ENCODE results near the gene SDK1. TPM values are rescaled to one million over a fixed set of nuclear protein-coding genes. Genes with fewer than 3 reads are reported as not detected.

Gene SDK1
- total RNA-seq, 4 donors from 2014 or later, result 1.2 to 1.8 (median 1.5) TPM

- Histone ChIP-seq H3K4me3 (no peak overlapping the region), H3K36me3 (no peaks in the 10 kb centered on the region), H3K27ac (no peak overlapping the region), H3K27me3 (peaks cover 0 to 6% (median 6%) of the 10 kb centered on the region in 3 donors), H3K4me1 (no peaks in the 10 kb centered on the region), H3K9me3 (no peaks in the 10 kb centered on the region)
- ATAC-seq (peak in 1 of 2 donors; percentile 23), DNase-seq (no peak)
- TF ChIP-seq POLR2A (IDR thresholded peaks at IDR 0.05), result no peak
- TF ChIP-seq CTCF (IDR thresholded peaks at IDR 0.05 in 4 of 5, conservative IDR thresholded peaks at IDR 0.05 in 1 of 5), result no peak
- in situ Hi-C loops (cut with MboI; ENCODE audit: low sequenced_read_pairs in 4 of 4), result no loop called here
- intact Hi-C loops (cut with DNase I; ENCODE audit: low total_unique reads), result no loop called here
These were observed 843.9 kb downstream of the SDK1 start for GRCh38 chr7:4144811-4145510.

GRCh38 chr7:4145576-4145975 lies 844.5 kb downstream of the SDK1 start:
- no peak for ATAC-seq
- intact Hi-C loops (cut with DNase I; ENCODE audit: low total_unique reads), result no loop called here

GRCh38 chr7:4147926-4148620 lies 847.0 kb downstream of the SDK1 start:
- TF ChIP-seq CTCF (IDR thresholded peaks at IDR 0.05 in 4 of 5, conservative IDR thresholded peaks at IDR 0.05 in 1 of 5) (no peak), POLR2A (IDR thresholded peaks at IDR 0.05) (no peak)
- Histone ChIP-seq H3K27me3 (peaks cover 0 to 6% (median 6%) of the 10 kb centered on the region in 3 donors), H3K9me3 (no peaks in the 10 kb centered on the region), H3K36me3 (no peaks in the 10 kb centered on the region), H3K27ac (no peak overlapping the region), H3K4me1 (peaks cover 4 to 12% of the 10 kb centered on the region in 2 donors), H3K4me3 (no peak overlapping the region)
- intact Hi-C loops (cut with DNase I; ENCODE audit: low total_unique reads) (no loop called here), in situ Hi-C loops (cut with MboI; ENCODE audit: low sequenced_read_pairs in 4 of 4) (no loop called here)
- DNase-seq (no peak), ATAC-seq (no peak)

More at GRCh38 chr7:4145576-4145975, 844.5 kb downstream of the SDK1 start:
- Histone ChIP-seq H3K36me3 (no peaks in the 10 kb centered on the region), H3K4me3 (no peak overlapping the region), H3K9me3 (no peaks in the 10 kb centered on the region), H3K27me3 (peaks cover 0 to 6% (median 6%) of the 10 kb centered on the region in 3 donors), H3K27ac (no peak overlapping the region), H3K4me1 (no peaks in the 10 kb centered on the region)
- in situ Hi-C loops (cut with MboI; ENCODE audit: low sequenced_read_pairs in 4 of 4), result no loop called here
- TF ChIP-seq POLR2A (IDR thresholded peaks at IDR 0.05) (no peak), CTCF (IDR thresholded peaks at IDR 0.05 in 4 of 5, conservative IDR thresholded peaks at IDR 0.05 in 1 of 5) (no peak)
- DNase-seq, result no peak

GRCh38 chr7:4149236-4149635 lies 848.2 kb downstream of the SDK1 start:
- H3K4me3 ChIP-seq, result no peak overlapping the region
- H3K36me3 ChIP-seq, result no peaks in the 10 kb centered on the region
- no peak overlapping the region for H3K27ac ChIP-seq
- H3K4me1 ChIP-seq, result peaks cover 4 to 12% of the 10 kb centered on the region in 2 donors
- no peaks in the 10 kb centered on the region for H3K9me3 ChIP-seq
- H3K27me3 ChIP-seq, result peaks cover 0 to 6% (median 6%) of the 10 kb centered on the region in 3 donors
- in situ Hi-C loops (cut with MboI; ENCODE audit: low sequenced_read_pairs in 4 of 4), result no loop called here
- ATAC-seq (no peak), DNase-seq (no peak)
- intact Hi-C loops (cut with DNase I; ENCODE audit: low total_unique reads), result no loop called here
- no peak for TF ChIP-seq POLR2A (IDR thresholded peaks at IDR 0.05)
- no peak for TF ChIP-seq CTCF (IDR thresholded peaks at IDR 0.05 in 4 of 5, conservative IDR thresholded peaks at IDR 0.05 in 1 of 5)
